GM10248 (cell line): ENCODE measurements around the gene VIL1.

Experiments used
- CTCF ChIA-PET: fragments of 300-600 bp; sonication (Branson Sonifier 250); formaldehyde crosslinking; extraction: SDS; loops from one replicate; lab custom pipeline; 2021; ENCODE audit warnings: antibody characterized with exemption; lab: Yijun Ruan, JAX
- POLR2A ChIA-PET: fragments of 350-650 bp; sonication (Branson Sonifier 250); formaldehyde crosslinking; extraction: SDS; loops from one replicate; lab custom pipeline; 2020; ENCODE audit warnings: antibody characterized with exemption; lab: Yijun Ruan, JAX
- DNase-seq: peaks from one replicate; pipeline ENCODE4 v3.0.0; 2012; ENCODE audit errors: extremely low spot score
- TF ChIP-seq, protein P1 (sequence below): IDR thresholded peaks from 2 replicates; pipeline ENCODE4 v1.5.1; 2012; ENCODE audit warnings: mild to moderate bottlenecking, low read depth; ENCODE audit errors: extremely low read depth, missing control alignments, control extremely low read depth

The VIL1 gene

DNA sequence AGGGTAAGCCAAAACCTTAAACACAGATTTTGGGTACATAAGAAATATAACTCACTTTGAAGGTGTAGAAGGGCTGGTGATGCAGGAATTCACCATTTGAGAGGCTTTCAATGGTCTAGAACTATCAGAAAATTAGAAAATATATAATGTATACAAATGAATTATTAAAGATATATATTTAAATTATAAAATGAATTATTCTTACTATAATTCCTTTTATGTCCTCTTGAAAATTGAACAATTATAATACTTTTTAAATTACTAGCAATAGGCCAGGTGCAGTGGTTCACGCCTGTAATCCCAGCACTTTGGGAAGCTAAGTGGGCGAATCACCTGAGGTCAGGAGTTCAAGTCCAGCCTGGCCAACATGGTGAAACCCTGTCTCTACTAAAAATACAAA, 60.7 kb downstream of the VIL1 start:
- CTCF ChIA-PET: interaction anchor here (0.9 to 1.3 kb wide), 2 partner anchors 12 to 52 kb away, joined by 3 read pairs; no protein-coding TSS in a partner anchor
- POLR2A ChIA-PET: no interaction called here
- DNase-seq: no peak
- TF ChIP-seq, protein P1, sequence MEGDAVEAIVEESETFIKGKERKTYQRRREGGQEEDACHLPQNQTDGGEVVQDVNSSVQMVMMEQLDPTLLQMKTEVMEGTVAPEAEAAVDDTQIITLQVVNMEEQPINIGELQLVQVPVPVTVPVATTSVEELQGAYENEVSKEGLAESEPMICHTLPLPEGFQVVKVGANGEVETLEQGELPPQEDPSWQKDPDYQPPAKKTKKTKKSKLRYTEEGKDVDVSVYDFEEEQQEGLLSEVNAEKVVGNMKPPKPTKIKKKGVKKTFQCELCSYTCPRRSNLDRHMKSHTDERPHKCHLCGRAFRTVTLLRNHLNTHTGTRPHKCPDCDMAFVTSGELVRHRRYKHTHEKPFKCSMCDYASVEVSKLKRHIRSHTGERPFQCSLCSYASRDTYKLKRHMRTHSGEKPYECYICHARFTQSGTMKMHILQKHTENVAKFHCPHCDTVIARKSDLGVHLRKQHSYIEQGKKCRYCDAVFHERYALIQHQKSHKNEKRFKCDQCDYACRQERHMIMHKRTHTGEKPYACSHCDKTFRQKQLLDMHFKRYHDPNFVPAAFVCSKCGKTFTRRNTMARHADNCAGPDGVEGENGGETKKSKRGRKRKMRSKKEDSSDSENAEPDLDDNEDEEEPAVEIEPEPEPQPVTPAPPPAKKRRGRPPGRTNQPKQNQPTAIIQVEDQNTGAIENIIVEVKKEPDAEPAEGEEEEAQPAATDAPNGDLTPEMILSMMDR: no peak

DNA sequence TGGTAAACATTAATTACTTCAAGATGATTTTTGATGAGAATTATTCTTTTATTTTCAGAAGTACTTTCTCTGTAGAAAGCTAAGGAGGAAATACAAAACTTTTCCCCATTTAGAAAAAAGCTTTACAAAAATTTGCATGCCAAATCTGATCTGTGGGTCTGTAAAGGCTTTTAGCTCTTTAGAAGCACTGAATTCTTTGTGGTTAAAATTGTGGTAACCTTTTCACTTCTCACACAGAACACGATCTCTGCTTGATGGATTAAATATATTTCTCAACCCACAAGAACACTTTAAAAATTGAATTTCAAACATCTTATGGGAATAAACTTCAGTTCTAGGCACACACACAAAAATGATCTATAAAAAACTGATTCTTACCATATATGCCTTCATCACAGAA, 63.7 kb downstream of the VIL1 start:
- no peak for DNase-seq
- TF ChIP-seq, protein P1: no peak
- CTCF ChIA-PET: interaction anchor here (1.0 to 2.2 kb wide), 2 partner anchors 11 to 16 kb away, joined by 6 read pairs; no protein-coding TSS in a partner anchor
- POLR2A ChIA-PET: no interaction called here

DNA sequence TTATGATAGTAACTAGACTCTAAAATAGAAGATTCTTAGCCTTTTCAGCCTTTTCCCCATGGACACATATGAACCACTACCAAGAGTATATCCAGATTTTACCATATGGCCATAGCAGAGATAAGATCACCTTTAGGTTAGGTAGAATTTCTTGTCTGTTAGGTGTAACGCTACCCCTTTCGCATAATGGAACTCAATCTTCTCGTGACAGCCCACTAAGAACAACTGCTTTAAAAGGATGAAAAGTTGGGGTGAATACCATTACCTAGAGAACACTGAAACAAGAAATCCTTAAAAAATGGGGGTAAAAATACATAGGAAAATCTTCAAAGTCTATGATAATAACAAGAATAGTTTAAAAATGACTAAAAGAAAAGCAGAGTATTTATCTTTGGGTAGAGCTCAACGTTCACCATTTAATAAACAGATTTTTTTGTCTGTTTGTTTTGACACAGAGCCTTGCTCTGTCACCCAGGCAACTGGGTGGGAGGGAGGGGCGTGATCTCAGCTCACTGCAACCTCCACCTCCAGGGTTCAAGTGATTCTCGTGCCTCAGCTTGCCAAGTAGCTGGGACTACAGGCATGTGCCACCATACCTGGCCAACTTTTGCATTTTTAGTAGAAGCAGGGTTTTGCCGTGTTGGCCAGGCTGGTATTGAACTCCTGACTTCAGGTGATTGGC, 67.2 kb downstream of the VIL1 start:
- TF ChIP-seq, protein P1: no peak
- ChIA-PET CTCF (interaction anchor here (2.1 kb wide), 1 partner anchor 23 kb away, joined by 4 read pairs; no protein-coding TSS in a partner anchor), POLR2A (no interaction called here)
- no peak for DNase-seq

DNA sequence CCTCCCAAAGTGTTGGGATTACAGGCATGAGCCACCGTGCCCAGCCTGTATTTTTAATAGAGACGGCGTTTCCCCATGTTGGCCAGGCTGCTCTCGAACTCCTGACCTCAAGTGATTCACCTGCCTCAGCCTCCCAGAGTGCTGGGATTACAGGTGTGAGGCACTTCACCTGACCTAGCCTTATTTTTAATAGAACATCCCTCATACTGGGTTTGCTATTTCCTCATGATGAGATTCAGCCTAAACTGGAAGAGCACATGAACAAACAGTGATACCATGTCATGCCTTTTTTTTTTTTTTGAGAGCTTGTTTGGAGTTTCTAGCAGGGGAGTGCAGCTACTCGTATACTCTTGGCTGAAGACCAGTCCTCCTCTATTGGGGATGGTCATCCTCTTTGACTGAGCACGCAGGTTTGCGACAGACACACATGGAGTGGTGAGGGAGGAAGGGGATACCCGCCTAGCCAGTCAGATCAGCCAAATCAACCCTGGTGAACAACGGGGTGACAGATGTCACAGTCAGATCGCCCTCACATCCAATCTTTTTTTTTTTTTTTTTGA, 81.7 kb downstream of the VIL1 start:
- ChIA-PET CTCF (interaction anchor here (2.3 kb wide), 1 partner anchor 16 kb away, joined by 7 read pairs; no protein-coding TSS in a partner anchor), POLR2A (no interaction called here)
- TF ChIP-seq, protein P1: no peak
- no peak for DNase-seq

DNA sequence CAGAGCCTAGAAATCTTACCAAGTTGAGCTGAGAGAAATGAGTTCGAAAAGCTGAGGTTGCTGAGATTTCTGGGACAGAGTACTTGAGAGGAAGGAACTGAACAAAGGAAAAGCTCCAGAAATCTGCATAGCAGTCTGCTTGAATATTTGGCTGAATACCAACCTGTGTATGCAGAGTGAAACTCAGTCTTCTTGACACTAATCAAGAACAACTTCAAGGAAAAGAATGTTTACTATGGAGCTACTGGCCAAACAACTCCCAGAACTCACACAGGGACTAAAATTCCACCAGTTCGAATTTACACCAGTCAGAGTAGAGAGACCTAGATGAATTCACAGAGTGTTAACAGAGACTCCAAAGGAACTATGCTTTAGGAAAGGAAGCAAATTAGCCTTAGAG, 82.7 kb downstream of the VIL1 start:
- ChIA-PET CTCF (interaction anchor here (1.6 to 2.3 kb wide), 2 partner anchors 8 to 15 kb away, joined by 5 to 7 read pairs; no protein-coding TSS in a partner anchor), POLR2A (no interaction called here)
- TF ChIP-seq, protein P1: no peak
- DNase-seq: no peak
